K562 (cell line): Measurements from ENCODE around the gene GNA15. TPM values are rescaled to one million over a fixed set of nuclear protein-coding genes. Genes with fewer than 3 reads are reported as not detected.

Source experiments
- CEBPG ChIP-seq, 3 experiments: fragments of 200-800 bp in 1 of 3; sonication (Bioruptor generic) in 1 of 3; sonication (generic) in 1 of 3; formaldehyde crosslinking in 1 of 3; IDR thresholded peaks in 2 of 3; conservative IDR thresholded peaks in 1 of 3; 2 replicates each; pipeline versions ENCODE4 v1.6.1 to v1.8.0; 2016 to 2022; ENCODE audit warnings: missing compliant biosample characterization in 2 of 3, missing genetic modification characterization in 2 of 3, mild to moderate bottlenecking in 1 of 3, missing genetic modification reagents in 1 of 3
- CTBP1 ChIP-seq: fragments of 450-650 bp; IDR thresholded peaks from 2 replicates; pipeline ENCODE4 v1.6.1; 2016; ENCODE audit warnings: borderline replicate concordance
- DPF2 ChIP-seq: fragments of 450-650 bp; IDR thresholded peaks from 2 replicates; pipeline ENCODE4 v1.6.1; 2016
- HMGN3 ChIP-seq: IDR thresholded peaks from 2 replicates; pipeline ENCODE4 v1.6.1; 2011; ENCODE audit warnings: borderline replicate concordance, low read depth, mild to moderate bottlenecking, mixed read lengths, low read length; ENCODE audit not compliant: insufficient read length; ENCODE audit errors: extremely low read depth
- KLF1 ChIP-seq: fragments of 450-650 bp; IDR thresholded peaks from 2 replicates; pipeline ENCODE4 v1.6.1; 2016; ENCODE audit warnings: missing genetic modification characterization, missing compliant biosample characterization
- MYC ChIP-seq, 2 experiments: fragments of 250-450 bp in 1 of 2; sonication (Bioruptor Pico) in 1 of 2; IDR thresholded peaks; 2 replicates each; pipeline versions ENCODE4 v1.5.1 to v1.6.1; 2012 to 2021; ENCODE audit warnings: low read depth in 2 of 2, borderline replicate concordance in 1 of 2, improper control_type of control experiment in 1 of 2, low read length in 1 of 2, mild to moderate bottlenecking in 1 of 2, moderate library complexity in 1 of 2
- NFE2 ChIP-seq: IDR thresholded peaks from 2 replicates; pipeline ENCODE4 v1.6.1; 2014; ENCODE audit warnings: antibody characterized with exemption, low read depth
- NR2C1 ChIP-seq, 2 experiments: fragments of 450-650 bp; IDR thresholded peaks; 2 replicates each; pipeline ENCODE4 v1.6.1; 2017; ENCODE audit warnings: mild to moderate bottlenecking in 2 of 2, antibody characterized with exemption in 1 of 2, inconsistent platforms in 1 of 2, missing compliant biosample characterization in 1 of 2, missing genetic modification characterization in 1 of 2
- NRF1 ChIP-seq, 2 experiments: fragments of 450-650 bp; IDR thresholded peaks in 1 of 2; conservative IDR thresholded peaks in 1 of 2; 2 replicates each; pipeline ENCODE4 v1.6.1; 2014; ENCODE audit warnings: mild to moderate bottlenecking in 2 of 2
- PHF20 ChIP-seq: fragments of 450-650 bp; IDR thresholded peaks from 2 replicates; pipeline ENCODE4 v1.6.1; 2018; ENCODE audit not compliant: partially characterized antibody
- SMARCB1 ChIP-seq: IDR thresholded peaks from 2 replicates; pipeline ENCODE4 v1.6.1; 2011; ENCODE audit warnings: improper control_type of control experiment, low read depth; ENCODE audit not compliant: insufficient read length
- ZFX ChIP-seq: sonication (generic); formaldehyde crosslinking; IDR thresholded peaks from 2 replicates; pipeline ENCODE4 v1.8.0; 2022; ENCODE audit warnings: mild to moderate bottlenecking, missing genetic modification reagents, moderate library complexity
- ZNF316 ChIP-seq: fragments of 450-650 bp; IDR thresholded peaks from 2 replicates; pipeline ENCODE4 v1.6.1; 2016
- polyA plus RNA-seq, 8 experiments: library from polyadenylated mRNA; depleted of rRNA in 4 of 8; stranded (reverse) in 5 of 8; unstranded in 3 of 8; fragments of >200 nt; fragmentation: Nextera tagmentation in 2 of 8; fragmentation: Illumina TruSeq in 1 of 8; extraction: Ambion mirVana in 2 of 8; extraction: Trizol in 1 of 8; gene quantifications; 2 replicates each; pipeline versions ENCODE4 v1.2.1 to v1.2.3, GENCODE V29; 2011 to 2014; ENCODE audit warnings: inconsistent platforms in 1 of 8, missing spikeins in 1 of 8
- total RNA-seq, 7 experiments: library from RNA; depleted of rRNA in 6 of 7; stranded (reverse); fragments of >200 nt in 6 of 7; fragmentation: Illumina TruSeq in 2 of 7; extraction: Trizol in 2 of 7; gene quantifications; 2 replicates each; pipeline versions ENCODE4 v1.2.1 to v1.2.3, GENCODE V29; 2011 to 2021; ENCODE audit warnings: low replicate concordance in 1 of 7
- TF ChIP-seq, protein P1 (sequence below): fragments of 450-650 bp; IDR thresholded peaks from 2 replicates; pipeline ENCODE4 v1.6.1; 2016; ENCODE audit warnings: antibody characterized with exemption
- TF ChIP-seq, protein P2 (sequence below): sonication (generic); formaldehyde crosslinking; IDR thresholded peaks from 2 replicates; pipeline ENCODE4 v1.8.0; 2022; ENCODE audit warnings: missing genetic modification reagents, mild to moderate bottlenecking, moderate library complexity, borderline replicate concordance
- TF ChIP-seq, protein P3 (sequence below): fragments of 450-650 bp; IDR thresholded peaks from 2 replicates; pipeline ENCODE4 v1.6.1; 2017; ENCODE audit warnings: antibody characterized with exemption, mild to moderate bottlenecking

Gene GNA15
- total and polyA plus RNA-seq, 9 of the 15 experiments (the other 6 are each of a cell fraction or from before 2014, with no cell fraction given): 0.03 to 0.24 (median 0.11) TPM; not detected in 1

DNA sequence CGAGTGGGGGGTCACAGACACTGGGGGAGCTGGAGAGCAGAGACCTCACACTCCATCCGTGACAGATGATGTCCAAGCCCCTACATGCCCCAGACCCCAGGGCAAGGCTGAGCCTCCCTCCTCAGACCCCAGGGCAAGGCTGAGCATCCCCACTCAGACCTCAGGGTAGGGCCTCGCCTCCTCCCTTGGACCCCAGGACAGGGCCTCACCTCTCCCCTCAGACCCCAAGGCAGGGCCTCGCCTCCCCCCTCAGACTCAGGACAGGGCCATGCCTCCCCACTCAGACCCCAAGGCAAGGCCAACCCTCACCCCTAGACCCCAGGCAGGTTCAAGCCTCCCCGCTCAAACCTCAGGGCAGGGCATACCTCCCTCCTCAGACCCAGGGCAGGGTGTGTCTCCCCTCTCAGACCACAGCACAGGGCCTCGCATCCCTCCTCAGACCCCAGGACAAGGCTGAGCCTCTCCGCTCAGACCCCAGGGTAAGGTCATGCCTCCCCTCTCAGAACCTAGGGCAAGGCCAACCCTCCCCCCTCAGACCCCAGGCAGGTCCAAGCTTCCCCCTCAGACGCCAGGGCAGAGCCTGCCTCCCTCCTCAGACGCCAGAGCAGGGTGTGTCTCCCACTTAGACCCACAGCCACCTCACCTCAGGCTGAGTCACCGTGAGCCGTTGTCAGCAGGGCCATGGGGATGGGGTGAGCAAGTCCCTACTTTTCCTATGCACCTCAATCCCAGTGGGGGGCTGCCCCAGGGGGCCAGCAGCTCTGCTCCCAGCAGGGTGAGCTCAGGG, 41.1 kb downstream of the GNA15 start (continued):
- peak; percentile 11; the same call in 1 of the 2 replicates for TF ChIP-seq ZNF316
- TF ChIP-seq, protein P1, sequence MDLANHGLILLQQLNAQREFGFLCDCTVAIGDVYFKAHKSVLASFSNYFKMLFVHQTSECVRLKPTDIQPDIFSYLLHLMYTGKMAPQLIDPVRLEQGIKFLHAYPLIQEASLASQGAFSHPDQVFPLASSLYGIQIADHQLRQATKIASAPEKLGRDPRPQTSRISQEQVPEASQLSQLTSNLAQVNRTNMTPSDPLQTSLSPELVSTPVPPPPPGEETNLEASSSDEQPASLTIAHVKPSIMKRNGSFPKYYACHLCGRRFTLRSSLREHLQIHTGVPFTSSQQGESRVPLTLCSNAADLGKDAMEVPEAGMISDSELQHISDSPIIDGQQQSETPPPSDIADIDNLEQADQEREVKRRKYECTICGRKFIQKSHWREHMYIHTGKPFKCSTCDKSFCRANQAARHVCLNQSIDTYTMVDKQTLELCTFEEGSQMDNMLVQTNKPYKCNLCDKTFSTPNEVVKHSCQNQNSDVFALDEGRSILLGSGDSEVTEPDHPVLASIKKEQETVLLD: peak; percentile 52; the same call in 1 of the 2 replicates
- TF ChIP-seq NR2C1 (IDR thresholded peaks at IDR 0.05): no peak
- no peak for TF ChIP-seq NR2C1 (tag; IDR thresholded peaks at IDR 0.05)
- TF ChIP-seq CTBP1: peak; percentile 76
- no peak for TF ChIP-seq SMARCB1
- TF ChIP-seq HMGN3: peak; percentile 49
- no peak for TF ChIP-seq MYC (IDR thresholded peaks at IDR 0.05; ENCODE audit: low read depth, low read length)
- no peak for TF ChIP-seq MYC (CRISPR knock-in tag; IDR thresholded peaks at IDR 0.05; ENCODE audit: borderline replicate concordance, low read depth)
- TF ChIP-seq, protein P2, sequence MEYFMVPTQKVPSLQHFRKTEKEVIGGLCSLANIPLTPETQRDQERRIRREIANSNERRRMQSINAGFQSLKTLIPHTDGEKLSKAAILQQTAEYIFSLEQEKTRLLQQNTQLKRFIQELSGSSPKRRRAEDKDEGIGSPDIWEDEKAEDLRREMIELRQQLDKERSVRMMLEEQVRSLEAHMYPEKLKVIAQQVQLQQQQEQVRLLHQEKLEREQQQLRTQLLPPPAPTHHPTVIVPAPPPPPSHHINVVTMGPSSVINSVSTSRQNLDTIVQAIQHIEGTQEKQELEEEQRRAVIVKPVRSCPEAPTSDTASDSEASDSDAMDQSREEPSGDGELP (CRISPR knock-in tag): peak; percentile 30; the same call in 1 of the 2 replicates
- TF ChIP-seq KLF1 (tag): peak; percentile 75; the same call in 1 of the 2 replicates
- TF ChIP-seq, protein P3, sequence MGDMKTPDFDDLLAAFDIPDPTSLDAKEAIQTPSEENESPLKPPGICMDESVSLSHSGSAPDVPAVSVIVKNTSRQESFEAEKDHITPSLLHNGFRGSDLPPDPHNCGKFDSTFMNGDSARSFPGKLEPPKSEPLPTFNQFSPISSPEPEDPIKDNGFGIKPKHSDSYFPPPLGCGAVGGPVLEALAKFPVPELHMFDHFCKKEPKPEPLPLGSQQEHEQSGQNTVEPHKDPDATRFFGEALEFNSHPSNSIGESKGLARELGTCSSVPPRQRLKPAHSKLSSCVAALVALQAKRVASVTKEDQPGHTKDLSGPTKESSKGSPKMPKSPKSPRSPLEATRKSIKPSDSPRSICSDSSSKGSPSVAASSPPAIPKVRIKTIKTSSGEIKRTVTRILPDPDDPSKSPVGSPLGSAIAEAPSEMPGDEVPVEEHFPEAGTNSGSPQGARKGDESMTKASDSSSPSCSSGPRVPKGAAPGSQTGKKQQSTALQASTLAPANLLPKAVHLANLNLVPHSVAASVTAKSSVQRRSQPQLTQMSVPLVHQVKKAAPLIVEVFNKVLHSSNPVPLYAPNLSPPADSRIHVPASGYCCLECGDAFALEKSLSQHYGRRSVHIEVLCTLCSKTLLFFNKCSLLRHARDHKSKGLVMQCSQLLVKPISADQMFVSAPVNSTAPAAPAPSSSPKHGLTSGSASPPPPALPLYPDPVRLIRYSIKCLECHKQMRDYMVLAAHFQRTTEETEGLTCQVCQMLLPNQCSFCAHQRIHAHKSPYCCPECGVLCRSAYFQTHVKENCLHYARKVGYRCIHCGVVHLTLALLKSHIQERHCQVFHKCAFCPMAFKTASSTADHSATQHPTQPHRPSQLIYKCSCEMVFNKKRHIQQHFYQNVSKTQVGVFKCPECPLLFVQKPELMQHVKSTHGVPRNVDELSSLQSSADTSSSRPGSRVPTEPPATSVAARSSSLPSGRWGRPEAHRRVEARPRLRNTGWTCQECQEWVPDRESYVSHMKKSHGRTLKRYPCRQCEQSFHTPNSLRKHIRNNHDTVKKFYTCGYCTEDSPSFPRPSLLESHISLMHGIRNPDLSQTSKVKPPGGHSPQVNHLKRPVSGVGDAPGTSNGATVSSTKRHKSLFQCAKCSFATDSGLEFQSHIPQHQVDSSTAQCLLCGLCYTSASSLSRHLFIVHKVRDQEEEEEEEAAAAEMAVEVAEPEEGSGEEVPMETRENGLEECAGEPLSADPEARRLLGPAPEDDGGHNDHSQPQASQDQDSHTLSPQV: peak; percentile 79; the same call in 1 of the 2 replicates
- peak; percentile 43 for TF ChIP-seq ZFX
- TF ChIP-seq NRF1 (conservative IDR thresholded peaks at IDR 0.05 in 1 of 2, IDR thresholded peaks at IDR 0.05 in 1 of 2): peak; percentile 16 to 24; a peak in 1 of 4 replicates
- TF ChIP-seq PHF20: no peak
- TF ChIP-seq DPF2: peak; percentile 81
- TF ChIP-seq CEBPG (CRISPR knock-in tag; IDR thresholded peaks at IDR 0.05): no peak
- TF ChIP-seq CEBPG (tag; conservative IDR thresholded peaks at IDR 0.05 in 1 of 2, IDR thresholded peaks at IDR 0.05 in 1 of 2): no peak
- peak; percentile 78 for TF ChIP-seq NFE2
